PC-9 (cell line): ENCODE data around the gene S100A9. TPM values are rescaled to one million over a fixed set of nuclear protein-coding genes. Genes with fewer than 3 reads are reported as not detected.
A peak's percentile ranks its signal among the peaks of the same experiment; 100 is the strongest.

Experiments
- BruUV-seq: library from RNA; stranded (reverse); fragments of 400-500 nt; replicated peaks from 2 replicates; lab custom pipeline; 2021; lab: Mats Ljungman, UMichigan
- CTCF ChIA-PET: fragments of 300-600 bp; sonication (Branson Sonifier 250); formaldehyde crosslinking; loops from one replicate; lab custom pipeline; 2022; ENCODE audit warnings: antibody characterized with exemption; lab: Charles Lee
- POLR2A ChIA-PET: fragments of 300-600 bp; sonication (Branson Sonifier 250); formaldehyde crosslinking; loops from one replicate; lab custom pipeline; 2022; ENCODE audit warnings: antibody characterized with exemption; ENCODE audit not compliant: unreplicated experiment; lab: Charles Lee
- DNase-seq, 2 experiments: peaks; one replicate each; pipeline versions ENCODE4 v3.0.0 to v3.0.0-alpha.2; 2015 to 2022; ENCODE audit warnings: mixed read lengths in 1 of 2
- H2AFZ ChIP-seq: fragments of 200-600 bp; sonication (generic); 2 replicates; pipeline ENCODE4 v1.8.1; 2017; ENCODE audit warnings: antibody characterized with exemption
- H3F3A ChIP-seq: fragments of 200-600 bp; sonication (generic); 2 replicates; pipeline ENCODE4 v1.8.1; 2017; ENCODE audit warnings: antibody characterized with exemption, mild to moderate bottlenecking, low read depth; ENCODE audit not compliant: insufficient read depth
- H3K27ac ChIP-seq: fragments of 200-600 bp; sonication (generic); 2 replicates; pipeline ENCODE4 v1.6.1; 2016; ENCODE audit warnings: mixed run types
- H3K27me3 ChIP-seq: fragments of 200-600 bp; sonication (generic); 2 replicates; pipeline ENCODE4 v1.6.1; 2016; ENCODE audit warnings: low read depth, mixed run types; ENCODE audit not compliant: insufficient read depth
- H3K36me3 ChIP-seq: fragments of 200-600 bp; sonication (generic); 2 replicates; pipeline ENCODE4 v1.6.1; 2016; ENCODE audit warnings: low read depth, mixed run types
- H3K4me1 ChIP-seq: fragments of 200-600 bp; sonication (generic); replicated peaks from 2 replicates; pipeline ENCODE4 v1.6.1; 2016; ENCODE audit warnings: mixed run types; ENCODE audit not compliant: insufficient read depth
- H3K4me2 ChIP-seq: fragments of 200-600 bp; sonication (generic); 2 replicates; pipeline ENCODE4 v1.6.1; 2017; ENCODE audit warnings: mixed run types
- H3K4me3 ChIP-seq: fragments of 200-600 bp; sonication (generic); 2 replicates; pipeline ENCODE4 v1.6.1; 2016; ENCODE audit warnings: mixed run types
- H3K79me2 ChIP-seq: fragments of 200-600 bp; sonication (generic); 2 replicates; pipeline ENCODE4 v1.6.1; 2017; ENCODE audit warnings: low read depth, mixed run types
- H3K9me2 ChIP-seq: fragments of 200-600 bp; sonication (generic); 2 replicates; pipeline ENCODE4 v1.8.1; 2017; ENCODE audit warnings: mild to moderate bottlenecking; ENCODE audit not compliant: insufficient read depth
- H3K9me3 ChIP-seq: fragments of 200-600 bp; sonication (generic); 2 replicates; pipeline ENCODE4 v1.8.1; 2016; ENCODE audit warnings: low read depth; ENCODE audit not compliant: insufficient read depth
- H4K20me1 ChIP-seq: fragments of 200-600 bp; sonication (generic); 2 replicates; pipeline ENCODE4 v1.8.1; 2017; ENCODE audit not compliant: insufficient read depth
- EZH2 ChIP-seq: fragments of 200-600 bp; sonication (generic); IDR thresholded peaks from 2 replicates; pipeline ENCODE4 v1.8.0; 2017; ENCODE audit warnings: antibody characterized with exemption, low read depth
- intact Hi-C: fragments of 100-400 bp; cut with micrococcal nuclease; formaldehyde crosslinking; loops from one replicate; pipeline ENCODE4 v1.10.0; 2022; ENCODE audit not compliant: unreplicated experiment
- total RNA-seq: library from RNA; stranded (reverse); gene quantifications from 2 replicates; pipeline ENCODE4 v1.2.3, GENCODE V29; 2021
- TF ChIP-seq, protein P1 (sequence below): fragments of 200-600 bp; sonication (generic); conservative IDR thresholded peaks from 2 replicates; pipeline ENCODE4 v1.6.1; 2017; ENCODE audit warnings: mixed run types, antibody characterized with exemption, mild to moderate bottlenecking, moderate library complexity

S100A9 gene
- total RNA-seq, 1 experiment from 2014 or later: 4.3 TPM

DNA sequence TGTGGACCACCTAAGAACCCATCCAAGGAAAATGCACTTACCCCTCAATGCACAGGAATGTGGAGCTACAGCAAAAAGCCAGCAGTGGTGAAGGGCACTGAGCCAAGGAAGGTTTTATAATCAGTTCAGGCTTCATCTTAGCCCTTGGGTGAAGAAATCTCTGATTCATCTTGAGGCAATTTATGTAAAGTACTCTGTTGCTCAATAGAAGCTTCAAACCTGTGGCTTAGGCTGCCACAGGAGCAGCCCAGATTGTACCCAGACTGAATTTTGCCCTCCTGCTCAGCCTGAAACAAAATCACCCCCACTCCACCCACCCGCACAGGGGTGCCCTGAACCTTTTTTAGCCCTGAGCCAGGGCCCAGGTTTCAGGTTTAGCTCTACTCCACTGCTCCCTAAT, 17.9 kb downstream of the S100A9 start, which contains the start of gene S100A12:
TSS of gene S100A12 (minus strand) at position 111 of the 400 bp plus-strand sequence. CDS start 1,029 bp downstream, outside the sequence.
- BruUV-seq: no TSS peak
- POLR2A ChIA-PET: no interaction called here
- no peaks in the 10 kb centered on the region for H3K27me3 ChIP-seq

DNA sequence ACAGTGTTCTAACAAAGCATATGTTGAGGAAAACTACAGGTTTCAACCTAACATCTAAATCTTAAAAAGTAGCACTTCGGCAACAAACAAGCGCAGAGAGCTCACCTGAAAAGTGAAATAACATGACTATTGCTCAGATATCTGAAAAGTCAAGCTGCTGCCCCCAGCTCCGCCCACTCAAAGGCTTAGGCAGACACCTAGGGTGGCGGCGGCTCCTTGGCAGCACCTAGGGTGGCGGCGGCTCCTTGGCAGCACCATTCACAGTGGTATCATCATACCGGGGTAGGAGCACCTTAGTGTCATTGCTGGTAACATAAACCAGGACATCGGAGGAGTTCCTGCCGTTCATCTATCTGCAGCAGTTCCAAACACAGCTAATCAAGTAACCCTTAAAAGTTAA, 21.9 kb downstream of the S100A9 start:
- CTCF ChIA-PET: no interaction called here
- TF ChIP-seq, protein P1, sequence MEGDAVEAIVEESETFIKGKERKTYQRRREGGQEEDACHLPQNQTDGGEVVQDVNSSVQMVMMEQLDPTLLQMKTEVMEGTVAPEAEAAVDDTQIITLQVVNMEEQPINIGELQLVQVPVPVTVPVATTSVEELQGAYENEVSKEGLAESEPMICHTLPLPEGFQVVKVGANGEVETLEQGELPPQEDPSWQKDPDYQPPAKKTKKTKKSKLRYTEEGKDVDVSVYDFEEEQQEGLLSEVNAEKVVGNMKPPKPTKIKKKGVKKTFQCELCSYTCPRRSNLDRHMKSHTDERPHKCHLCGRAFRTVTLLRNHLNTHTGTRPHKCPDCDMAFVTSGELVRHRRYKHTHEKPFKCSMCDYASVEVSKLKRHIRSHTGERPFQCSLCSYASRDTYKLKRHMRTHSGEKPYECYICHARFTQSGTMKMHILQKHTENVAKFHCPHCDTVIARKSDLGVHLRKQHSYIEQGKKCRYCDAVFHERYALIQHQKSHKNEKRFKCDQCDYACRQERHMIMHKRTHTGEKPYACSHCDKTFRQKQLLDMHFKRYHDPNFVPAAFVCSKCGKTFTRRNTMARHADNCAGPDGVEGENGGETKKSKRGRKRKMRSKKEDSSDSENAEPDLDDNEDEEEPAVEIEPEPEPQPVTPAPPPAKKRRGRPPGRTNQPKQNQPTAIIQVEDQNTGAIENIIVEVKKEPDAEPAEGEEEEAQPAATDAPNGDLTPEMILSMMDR: no peak
- no peak for TF ChIP-seq EZH2
- intact Hi-C loops: no loop called here

More for the DNA sequence above, 17.9 kb downstream of the S100A9 start, which contains the start of gene S100A12:
- no peak within 1 kb of the TSS for H3K4me3 ChIP-seq
- peaks cover 36% of the 10 kb centered on the region; the same call in 1 of the 2 replicates for H3F3A ChIP-seq
- H3K9me3 ChIP-seq: no peaks in the 10 kb centered on the region
- peak within 1 kb of the TSS; percentile 60 for H3K4me2 ChIP-seq
- no peak within 1 kb of the TSS for H2AFZ ChIP-seq
- intact Hi-C loops: loop anchor here (1.0 kb wide), 1 partner anchor 10 kb away; no protein-coding TSS in a partner anchor
- no peaks in the 10 kb centered on the region for H4K20me1 ChIP-seq
- TF ChIP-seq, protein P1: no peak
- CTCF ChIA-PET: interaction anchor here (0.6 kb wide), 1 partner anchor 896 kb away, joined by 8 read pairs; no protein-coding TSS in a partner anchor
- DNase-seq: peak; percentile 51 to 96
- H3K36me3 ChIP-seq: no peaks in the 10 kb centered on the region
- H3K9me2 ChIP-seq: no peaks in the 10 kb centered on the region
- peak within 1 kb of the TSS; percentile 65 for H3K27ac ChIP-seq
- peaks cover 62% of the 10 kb centered on the region for H3K4me1 ChIP-seq
- H3K79me2 ChIP-seq: no peaks in the 10 kb centered on the region

DNA sequence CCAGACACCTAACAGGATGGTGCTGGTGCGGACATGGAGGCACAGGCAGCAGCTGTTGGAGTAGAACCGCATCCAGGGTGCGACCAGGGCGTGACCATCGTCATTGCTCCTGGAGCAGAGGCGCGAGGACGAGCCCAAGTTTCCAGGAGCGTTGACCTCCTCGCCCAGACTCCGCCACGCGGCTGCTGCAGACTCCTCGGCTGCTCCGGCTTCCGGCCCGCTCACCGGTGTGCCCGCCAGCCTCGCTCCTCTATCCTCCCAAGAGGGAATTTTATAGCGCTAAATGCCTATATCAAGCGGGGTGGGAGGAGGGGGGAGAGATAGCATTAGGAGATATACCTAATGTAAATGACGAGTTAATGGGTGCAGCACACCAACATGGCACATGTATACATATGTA, 23.1 kb downstream of the S100A9 start:
- TF ChIP-seq, protein P1: no peak
- no peak for TF ChIP-seq EZH2
- no peak overlapping the region for H3K4me2 ChIP-seq
- ChIA-PET POLR2A (no interaction called here), CTCF (no interaction called here)
- no peaks in the 10 kb centered on the region for H4K20me1 ChIP-seq
- peaks cover 20% of the 10 kb centered on the region; the same call in 1 of the 2 replicates for H3F3A ChIP-seq
- H3K4me3 ChIP-seq: no peak overlapping the region
- no peaks in the 10 kb centered on the region for H3K9me2 ChIP-seq
- DNase-seq: no peak
- no peaks in the 10 kb centered on the region for H3K79me2 ChIP-seq
- BruUV-seq: no TSS peak
- no peak overlapping the region for H3K27ac ChIP-seq
- H3K9me3 ChIP-seq: peaks cover 6% of the 10 kb centered on the region; the same call in 1 of the 2 replicates
- peaks cover 26% of the 10 kb centered on the region for H3K4me1 ChIP-seq
- no peak overlapping the region for H2AFZ ChIP-seq
- H3K36me3 ChIP-seq: no peaks in the 10 kb centered on the region
- no peaks in the 10 kb centered on the region for H3K27me3 ChIP-seq
- intact Hi-C loops: no loop called here

More for the DNA sequence above, 21.9 kb downstream of the S100A9 start:
- Histone ChIP-seq H3K27ac (no peak overlapping the region), H2AFZ (no peak overlapping the region), H3K9me2 (no peaks in the 10 kb centered on the region), H3K4me2 (no peak overlapping the region), H4K20me1 (no peaks in the 10 kb centered on the region), H3K79me2 (no peaks in the 10 kb centered on the region), H3K9me3 (peaks cover 6% of the 10 kb centered on the region; the same call in 1 of the 2 replicates), H3K4me3 (no peak overlapping the region), H3K36me3 (no peaks in the 10 kb centered on the region), H3K27me3 (no peaks in the 10 kb centered on the region), H3F3A (peaks cover 27% of the 10 kb centered on the region; the same call in 1 of the 2 replicates), H3K4me1 (peaks cover 35% of the 10 kb centered on the region)
- POLR2A ChIA-PET: no interaction called here
- DNase-seq: no peak
- no TSS peak for BruUV-seq
